H1 (cell line): Measurements from ENCODE around the gene C17orf114.
A peak's percentile ranks its signal among the peaks of the same experiment; 100 is the strongest.
"Not testable (repeated sequence)": the region's sequence is repeated elsewhere in the genome, so short reads cannot be mapped to it uniquely, and the experiment has no call there.

Experiments used
- CTCF ChIA-PET: fragments of 300-600 bp; sonication (Branson Sonifier 250); formaldehyde crosslinking; loops from one replicate; lab custom pipeline; 2021; ENCODE audit not compliant: partially characterized antibody; lab: Charles Lee
- POLR2A ChIA-PET: fragments of 300-600 bp; sonication (Branson Sonifier 250); formaldehyde crosslinking; loops from one replicate; lab custom pipeline; 2021; ENCODE audit warnings: inconsistent platforms; ENCODE audit not compliant: partially characterized antibody; lab: Charles Lee
- DNase-seq, 2 experiments: peaks; one replicate each; pipeline versions ENCODE4 v3.0.0 to v3.0.0-alpha.2; 2010 to 2022; ENCODE audit warnings: low spot score in 2 of 2, low read depth in 1 of 2, mixed read lengths in 1 of 2
- FAIRE-seq: peaks from 2 replicates; lab custom pipeline; 2011; peaks lifted over from hg19 to GRCh38; lab: Jason Lieb, UNC
- H2AFZ ChIP-seq: 2 replicates; pipeline ENCODE4 v1.8.1; 2012; ENCODE audit warnings: low read length, inconsistent platforms
- H2AK5ac ChIP-seq: 2 replicates; pipeline ENCODE4 v1.6.1; 2013; ENCODE audit warnings: low read depth, low read length
- H2BK120ac ChIP-seq: replicated peaks from 2 replicates; pipeline ENCODE3; 2013; ENCODE audit warnings: low read depth, low read length, inconsistent platforms
- H2BK12ac ChIP-seq: 2 replicates; pipeline ENCODE4 v1.6.1; 2013; ENCODE audit warnings: low read depth, low read length
- H2BK15ac ChIP-seq: 2 replicates; pipeline ENCODE4 v1.6.1; 2013; ENCODE audit warnings: low read length
- H2BK20ac ChIP-seq: 2 replicates; pipeline ENCODE4 v1.6.1; 2013; ENCODE audit warnings: low read length
- H2BK5ac ChIP-seq: 2 replicates; pipeline ENCODE4 v1.6.1; 2013; ENCODE audit warnings: low read depth, low read length
- H3K14ac ChIP-seq: 2 replicates; pipeline ENCODE4 v1.6.1; 2013; ENCODE audit warnings: inconsistent platforms; ENCODE audit not compliant: insufficient read length
- H3K18ac ChIP-seq: 2 replicates; pipeline ENCODE4 v1.6.1; 2013; ENCODE audit warnings: low read length; ENCODE audit errors: extremely low read depth
- H3K23ac ChIP-seq: 2 replicates; pipeline ENCODE4 v1.6.1; 2013; ENCODE audit warnings: inconsistent platforms; ENCODE audit not compliant: insufficient read length
- H3K23me2 ChIP-seq: 2 replicates; pipeline ENCODE4 v1.6.1; 2013; ENCODE audit warnings: low read depth, low read length
- H3K27ac ChIP-seq: 2 replicates; pipeline ENCODE4 v1.6.1; 2011; ENCODE audit warnings: low read depth, low read length, inconsistent platforms
- H3K27me3 ChIP-seq, 4 experiments: replicated peaks in 1 of 4; 1 replicate in 1 of 4; 2 replicates in 3 of 4; pipeline versions ENCODE4 v1.6.1 to v1.8.1; 2011 to 2013; ENCODE audit warnings: low read length in 3 of 4, mild to moderate bottlenecking in 3 of 4, inconsistent platforms in 2 of 4, mixed read lengths in 2 of 4, moderate library complexity in 1 of 4; ENCODE audit not compliant: control insufficient read depth in 3 of 4, insufficient read depth in 3 of 4; ENCODE audit errors: extremely low read depth in 1 of 4
- H3K36me3 ChIP-seq, 4 experiments: 2 replicates each; pipeline versions ENCODE4 v1.6.1 to v1.8.1; 2011 to 2013; ENCODE audit warnings: mild to moderate bottlenecking in 4 of 4, low read length in 3 of 4, moderate library complexity in 2 of 4, control low read depth in 1 of 4, inconsistent platforms in 1 of 4; ENCODE audit not compliant: insufficient read depth in 4 of 4, control insufficient read depth in 2 of 4
- H3K4ac ChIP-seq: replicated peaks from 2 replicates; pipeline ENCODE3; 2013; ENCODE audit warnings: low read length, low read depth, mixed read lengths, inconsistent platforms; ENCODE audit not compliant: insufficient read length
- H3K4me1 ChIP-seq, 4 experiments: replicated peaks in 1 of 4; 1 replicate in 1 of 4; 2 replicates in 3 of 4; pipeline versions ENCODE4 v1.6.1 to v1.8.1; 2011 to 2013; ENCODE audit warnings: low read length in 3 of 4, inconsistent platforms in 2 of 4, mixed read lengths in 1 of 4; ENCODE audit not compliant: insufficient read depth in 4 of 4, control insufficient read depth in 3 of 4
- H3K4me2 ChIP-seq, 2 experiments: 2 replicates each; pipeline versions ENCODE4 v1.6.1 to v1.8.1; 2011 to 2013; ENCODE audit warnings: low read depth in 2 of 2, low read length in 2 of 2, control low read depth in 1 of 2, inconsistent platforms in 1 of 2, mild to moderate bottlenecking in 1 of 2; ENCODE audit not compliant: insufficient read depth in 1 of 2
- H3K4me3 ChIP-seq, 4 experiments: fragments of 200-600, 300-600 bp in 1 of 4; sonication (generic), shearing (Covaris generic), sonication (Bioruptor Twin) in 1 of 4; 2 replicates each; pipeline versions ENCODE4 v1.5.1 to v1.8.1; 2011 to 2016; ENCODE audit warnings: low read length in 4 of 4, low read depth in 3 of 4, control low read depth in 2 of 4, inconsistent platforms in 2 of 4, mild to moderate bottlenecking in 2 of 4, mixed read lengths in 1 of 4, moderate library complexity in 1 of 4; ENCODE audit not compliant: insufficient read depth in 2 of 4; ENCODE audit errors: extremely low read depth in 1 of 4
- H3K56ac ChIP-seq: replicated peaks from 2 replicates; pipeline ENCODE3; 2013; ENCODE audit warnings: low read depth, mild to moderate bottlenecking, mixed read lengths, low read length, inconsistent platforms; ENCODE audit not compliant: insufficient read length
- H3K79me1 ChIP-seq: 2 replicates; pipeline ENCODE4 v1.6.1; 2013; ENCODE audit warnings: low read depth, low read length, control low read depth
- H3K79me2 ChIP-seq, 2 experiments: 2 replicates each; pipeline versions ENCODE4 v1.6.1 to v1.8.1; 2012 to 2013; ENCODE audit warnings: low read length in 2 of 2, mild to moderate bottlenecking in 2 of 2, inconsistent platforms in 1 of 2; ENCODE audit not compliant: insufficient read depth in 2 of 2, control insufficient read depth in 1 of 2
- H3K9ac ChIP-seq, 4 experiments: replicated peaks in 1 of 4; 1 replicate in 1 of 4; 2 replicates in 3 of 4; pipeline versions ENCODE4 v1.6.1 to v1.8.1; 2011 to 2013; ENCODE audit warnings: low read depth in 3 of 4, low read length in 3 of 4, control low read depth in 2 of 4, mild to moderate bottlenecking in 2 of 4, moderate library complexity in 2 of 4, inconsistent platforms in 1 of 4; ENCODE audit errors: extremely low read depth in 1 of 4
- H3K9me3 ChIP-seq, 2 experiments: 2 replicates each; pipeline versions ENCODE4 v1.6.1 to v1.8.1; 2012 to 2013; ENCODE audit warnings: mild to moderate bottlenecking in 2 of 2, moderate library complexity in 2 of 2, control low read depth in 1 of 2, inconsistent platforms in 1 of 2, low read depth in 1 of 2, low read length in 1 of 2, mixed read lengths in 1 of 2; ENCODE audit not compliant: insufficient read depth in 2 of 2
- H4K20me1 ChIP-seq, 2 experiments: replicated peaks in 1 of 2; 2 replicates each; pipeline versions ENCODE3 to v1.8.1; 2011 to 2013; ENCODE audit warnings: inconsistent platforms in 2 of 2, low read length in 2 of 2, mild to moderate bottlenecking in 1 of 2; ENCODE audit not compliant: insufficient read depth in 2 of 2, control insufficient read depth in 1 of 2
- H4K5ac ChIP-seq: 2 replicates; pipeline ENCODE4 v1.6.1; 2013; ENCODE audit warnings: low read length, low read depth, mixed read lengths, inconsistent platforms; ENCODE audit not compliant: insufficient read length
- H4K8ac ChIP-seq: 2 replicates; pipeline ENCODE4 v1.8.0; 2013; ENCODE audit warnings: mild to moderate bottlenecking, moderate library complexity, low read length, inconsistent platforms; ENCODE audit not compliant: insufficient read depth; ENCODE audit errors: extremely low read depth
- H4K91ac ChIP-seq: replicated peaks from 2 replicates; pipeline ENCODE3; 2013; ENCODE audit warnings: low read length, mixed read lengths, inconsistent platforms; ENCODE audit not compliant: insufficient read length
- WGBS, 2 experiments: shearing (Covaris generic) in 1 of 2; methylation state at CpG; one replicate each; pipeline versions ENCODE4 v1.1.6 to v1.1.7; 2013 to 2015; ENCODE audit warnings: low lambda C conversion rate in 2 of 2, mixed read lengths in 2 of 2, inconsistent platforms in 1 of 2, low coverage in 1 of 2, missing lambda C conversion rate in 1 of 2; ENCODE audit not compliant: insufficient replicate concordance in 2 of 2, insufficient coverage in 1 of 2, insufficient read length in 1 of 2; ENCODE audit errors: extremely low coverage in 1 of 2, missing lambda C conversion rate in 1 of 2; 5-methylcytosine and 5-hydroxymethylcytosine counted together
- TF ChIP-seq, protein P1 (sequence below): IDR thresholded peaks from 2 replicates; pipeline ENCODE4 v1.6.1; 2012; ENCODE audit warnings: inconsistent platforms

C17orf114 gene

DNA sequence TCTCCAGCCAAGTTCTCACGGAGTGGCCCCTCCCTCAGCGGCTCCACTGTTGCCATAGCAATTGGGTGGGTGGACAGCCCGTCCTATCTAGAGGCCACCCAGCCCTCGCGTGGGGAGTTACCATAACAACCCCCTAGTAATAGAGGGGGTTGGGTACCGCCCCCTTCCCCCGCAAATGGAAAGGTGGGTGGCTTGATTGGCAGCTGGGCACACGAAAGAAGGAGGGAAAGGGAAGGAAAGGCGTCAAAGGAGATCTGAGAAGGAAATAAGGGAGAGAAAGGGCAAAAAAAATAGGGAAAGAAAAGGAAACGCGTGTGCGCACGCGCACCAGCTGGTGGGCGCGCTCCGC, 30.7 kb upstream of the C17orf114 start:
- H3K18ac ChIP-seq, DNase-seq, H3K23me2 ChIP-seq, H3K23ac ChIP-seq, H4K5ac ChIP-seq, H4K91ac ChIP-seq, H2BK120ac ChIP-seq, H2AK5ac ChIP-seq, H3K79me1 ChIP-seq, H2AFZ ChIP-seq, H3K27me3 ChIP-seq, H3K4me1 ChIP-seq, H2BK5ac ChIP-seq, H3K4ac ChIP-seq, FAIRE-seq, H3K14ac ChIP-seq, H3K27ac ChIP-seq, H3K36me3 ChIP-seq, H2BK15ac ChIP-seq, H4K20me1 ChIP-seq, H2BK20ac ChIP-seq, H3K9me3 ChIP-seq: not testable (repeated sequence)
- ChIA-PET CTCF (interaction anchor here (1.3 kb wide), 1 partner anchor 19 kb away, joined by 3 read pairs; no protein-coding TSS in a partner anchor), POLR2A (interaction anchor here (0.8 to 1.0 kb wide), 3 partner anchors 10 to 116 kb away, joined by 3 read pairs; partner anchors contain the start of gene PFN1)
- Histone ChIP-seq H4K8ac (0 out of 2 replicates have a peak overlapping the region, but pooled peaks have one; percentile 91), H3K4me3 (peak overlapping the region; percentile 64 to 85 (median 72)), H3K9ac (peak overlapping the region in 2 of 4 experiments; percentile 45 to 56; a peak in 2 of 7 replicates), H2BK12ac (peak overlapping the region; percentile 17; the same call in 1 of the 2 replicates), H3K56ac (peak overlapping the region; percentile 73), H3K4me2 (peak overlapping the region; percentile 89 to 99), H3K79me2 (peaks cover 0 to 39% of the 10 kb centered on the region in 2 experiments; a peak in 3 of 4 replicates)
- WGBS, 2 experiments, result 0% methylated on average over 11 of the region's 17 CpGs; no CpG with 5 or more reads in 1 of the 2 experiments
- TF ChIP-seq, protein P1, sequence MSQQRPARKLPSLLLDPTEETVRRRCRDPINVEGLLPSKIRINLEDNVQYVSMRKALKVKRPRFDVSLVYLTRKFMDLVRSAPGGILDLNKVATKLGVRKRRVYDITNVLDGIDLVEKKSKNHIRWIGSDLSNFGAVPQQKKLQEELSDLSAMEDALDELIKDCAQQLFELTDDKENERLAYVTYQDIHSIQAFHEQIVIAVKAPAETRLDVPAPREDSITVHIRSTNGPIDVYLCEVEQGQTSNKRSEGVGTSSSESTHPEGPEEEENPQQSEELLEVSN, result peak; percentile 53; the same call in 1 of the 2 replicates
